Stimulated activated CD8-positive, alpha-beta memory T cell treated with anti-CD3 and anti-CD28 coated beads, Interleukin-12 subunit alpha, Interleukin-12 subunit beta, amount 100 ng/mL, for 24 hours (primary cell): ENCODE measurements around the gene RAD51AP1.
A peak's percentile ranks its signal among the peaks of the same experiment; 100 is the strongest.
"Not testable (repeated sequence)": the region's sequence is repeated elsewhere in the genome, so short reads cannot be mapped to it uniquely, and the experiment has no call there.

Source experiments
- DNase-seq: peaks from one replicate; pipeline ENCODE4 v3.0.0-alpha.2; 2020; ENCODE audit errors: extremely low read depth

RAD51AP1 gene

GRCh38 chr12:4538207-4539160, at the start of gene RAD51AP1:
Gene RAD51AP1 (plus strand): TSS chr12:4538890. CDS start chr12:4538940, 50 bp downstream.
- peak; percentile 85 for DNase-seq

- DNase-seq = no peak
Observed at GRCh38 chr12:4489556-4489955, 49.1 kb upstream of the RAD51AP1 start.

- DNase-seq = no peak
Observed at GRCh38 chr12:4490973-4491372, 47.7 kb upstream of the RAD51AP1 start.

- DNase-seq = no peak
Observed at GRCh38 chr12:4496145-4496838, 42.4 kb upstream of the RAD51AP1 start.

- DNase-seq = no peak
Observed at GRCh38 chr12:4499186-4499585, 39.5 kb upstream of the RAD51AP1 start.

- no peak for DNase-seq
Observed at GRCh38 chr12:4505376-4505986, 33.2 kb upstream of the RAD51AP1 start.

- DNase-seq = no peak
Observed at GRCh38 chr12:4506430-4506829, 32.3 kb upstream of the RAD51AP1 start.

GRCh38 chr12:4506870-4507269, 31.8 kb upstream of the RAD51AP1 start:
- DNase-seq = no peak

GRCh38 chr12:4508503-4508902, 30.2 kb upstream of the RAD51AP1 start:
- not testable (repeated sequence) for DNase-seq

- DNase-seq = not testable (repeated sequence)
Observed at GRCh38 chr12:4509269-4509668, 29.4 kb upstream of the RAD51AP1 start.

GRCh38 chr12:4518106-4518728, 20.5 kb upstream of the RAD51AP1 start:
- no peak for DNase-seq

- DNase-seq = not testable (repeated sequence)
Observed at GRCh38 chr12:4523443-4523842, 15.2 kb upstream of the RAD51AP1 start.

- no peak for DNase-seq
Observed at GRCh38 chr12:4526923-4527546, 11.7 kb upstream of the RAD51AP1 start.

GRCh38 chr12:4530160-4530559, 8.5 kb upstream of the RAD51AP1 start:
- no peak for DNase-seq

- no peak for DNase-seq
Observed at GRCh38 chr12:4530982-4531586, 7.6 kb upstream of the RAD51AP1 start.

- DNase-seq = no peak
Observed at GRCh38 chr12:4535092-4535491, 3.6 kb upstream of the RAD51AP1 start.

- DNase-seq = no peak
Observed at GRCh38 chr12:4535871-4536270, 2.8 kb upstream of the RAD51AP1 start.

GRCh38 chr12:4539167-4539870, 629 bp downstream of the RAD51AP1 start:
- no peak for DNase-seq

GRCh38 chr12:4540170-4540569, 1.5 kb downstream of the RAD51AP1 start:
- DNase-seq = no peak

GRCh38 chr12:4540638-4541037, 1.9 kb downstream of the RAD51AP1 start:
- DNase-seq = no peak
